HG03108 (cell line): ENCODE results near the gene LRRC74B.
A peak's percentile ranks its signal among the peaks of the same experiment; 100 is the strongest.
"Not testable (repeated sequence)": the region's sequence is repeated elsewhere in the genome, so short reads cannot be mapped to it uniquely, and the experiment has no call there.

ENCODE experiments used
- ATAC-seq: cut with Tn5 transposase; IDR thresholded peaks from one replicate; pipeline ENCODE4 v1.9.1; 2021; ENCODE audit warnings: moderate library complexity; ENCODE audit not compliant: unreplicated experiment

LRRC74B gene

GRCh38 chr22:21045585-21046294 is at the start of gene LRRC74B:
Gene LRRC74B (plus strand): TSS chr22:21045946. CDS start chr22:21045987, 41 bp downstream.
- peak; percentile 78 for ATAC-seq

GRCh38 chr22:20996031-20996410 is 49.7 kb upstream of the LRRC74B start:
- ATAC-seq = no peak

GRCh38 chr22:20996598-20997535 is 48.9 kb upstream of the LRRC74B start:
- no peak for ATAC-seq

- ATAC-seq = no peak
These were observed 48.0 kb upstream of the LRRC74B start for GRCh38 chr22:20997536-20998257.

- ATAC-seq = no peak
These were observed 47.1 kb upstream of the LRRC74B start for GRCh38 chr22:20998411-20999336.

GRCh38 chr22:20999350-21000206 is 46.2 kb upstream of the LRRC74B start:
- ATAC-seq = no peak

- ATAC-seq = no peak
These were observed 45.3 kb upstream of the LRRC74B start for GRCh38 chr22:21000207-21000986.

GRCh38 chr22:21000987-21001600 is 44.7 kb upstream of the LRRC74B start:
- ATAC-seq = no peak

- peak; percentile 82 for ATAC-seq
These were observed 44.0 kb upstream of the LRRC74B start, which contains the start of gene THAP7 for GRCh38 chr22:21001601-21002325. Gene THAP7 (minus strand): TSS chr22:21002118. CDS start chr22:21001911, 207 bp downstream.

- no peak for ATAC-seq
These were observed 42.0 kb upstream of the LRRC74B start for GRCh38 chr22:21003782-21004181.

- ATAC-seq = not testable (repeated sequence)
These were observed 36.5 kb upstream of the LRRC74B start for GRCh38 chr22:21009208-21009607.

GRCh38 chr22:21009638-21010425 is 35.9 kb upstream of the LRRC74B start:
- ATAC-seq = no peak

GRCh38 chr22:21010426-21011113 is 35.2 kb upstream of the LRRC74B start:
- no peak for ATAC-seq

- ATAC-seq = no peak
These were observed 33.0 kb upstream of the LRRC74B start for GRCh38 chr22:21012446-21013407.
